ENCODE results near the gene FBXO15.

Gene FBXO15

DNA sequence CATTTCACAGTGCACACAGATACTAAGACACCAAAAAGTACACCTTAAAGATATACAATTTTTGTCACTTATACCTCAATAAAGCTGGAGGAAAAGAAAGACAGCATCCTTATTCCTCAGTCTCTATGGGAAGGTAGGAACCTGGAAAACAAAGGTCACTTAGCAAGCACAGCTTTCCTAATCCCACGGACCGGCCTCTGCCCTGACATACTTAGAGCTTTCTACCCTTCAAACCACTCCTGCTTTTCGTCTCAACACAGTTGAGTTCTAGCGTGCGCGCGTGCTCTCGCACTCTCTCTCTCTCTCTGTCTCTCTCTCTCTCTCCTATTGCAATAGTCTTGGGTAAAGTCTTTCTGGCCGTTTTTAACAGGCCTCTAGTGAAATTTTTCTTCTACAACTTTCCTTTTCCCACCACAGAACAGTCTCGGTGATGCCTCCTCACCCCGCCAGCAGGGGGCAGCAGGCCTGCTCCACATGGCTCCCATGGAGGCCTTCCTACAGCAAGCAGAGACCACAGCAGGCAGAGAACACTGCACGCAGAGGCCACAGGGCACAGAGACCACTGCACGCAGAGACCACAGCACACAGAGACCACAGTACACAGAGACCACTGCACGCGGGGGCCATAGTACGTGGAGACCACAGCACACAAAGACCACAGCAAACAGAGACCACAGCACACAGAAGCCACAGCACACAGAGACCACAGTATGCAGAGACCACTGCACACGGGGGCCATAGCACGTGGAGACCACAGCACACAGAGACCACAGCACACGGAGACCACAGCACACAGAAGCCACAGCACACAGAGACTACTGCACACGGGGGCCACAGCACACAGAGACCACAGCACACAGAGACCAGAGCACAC, 106.9 kb downstream of the FBXO15 start:
- DNase-seq: peak; percentile 68 to 78

GRCh38 chr18:74040008-74040407, 107.6 kb downstream of the FBXO15 start:
- DNase-seq: no peak

DNA sequence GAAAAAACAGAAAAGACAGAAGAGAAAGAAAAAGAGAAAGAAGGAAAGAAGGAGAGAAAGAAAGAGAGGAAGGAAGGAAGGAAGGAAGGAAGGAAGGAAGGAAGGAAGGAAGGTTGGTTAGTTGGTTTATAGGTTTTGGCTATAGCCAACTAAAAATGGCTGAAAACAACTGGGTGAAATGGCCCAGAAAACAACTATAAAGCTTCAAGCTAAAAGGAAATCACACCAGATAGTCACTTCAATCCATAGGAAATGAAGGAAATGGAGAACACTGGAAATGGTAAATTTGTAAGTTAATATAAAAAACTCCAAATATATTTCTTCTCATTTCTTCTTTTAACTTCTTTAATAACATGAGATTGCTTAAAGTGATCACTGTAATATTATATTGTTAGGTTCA, 118.5 kb downstream of the FBXO15 start:
- DNase-seq: no peak

All from stimulated activated CD4-positive, alpha-beta T cell treated with anti-CD3 and anti-CD28 coated beads, Interleukin-2, amount 100 ng/mL, for 48 hours (primary cell).